ENCODE results near the gene SLC6A3. TPM values are rescaled to one million over a fixed set of nuclear protein-coding genes. Genes with fewer than 3 reads are reported as not detected.
A peak's percentile ranks its signal among the peaks of the same experiment; 100 is the strongest.

Gene SLC6A3
- total RNA-seq, 1 experiment from 2014 or later: not detected

DNA sequence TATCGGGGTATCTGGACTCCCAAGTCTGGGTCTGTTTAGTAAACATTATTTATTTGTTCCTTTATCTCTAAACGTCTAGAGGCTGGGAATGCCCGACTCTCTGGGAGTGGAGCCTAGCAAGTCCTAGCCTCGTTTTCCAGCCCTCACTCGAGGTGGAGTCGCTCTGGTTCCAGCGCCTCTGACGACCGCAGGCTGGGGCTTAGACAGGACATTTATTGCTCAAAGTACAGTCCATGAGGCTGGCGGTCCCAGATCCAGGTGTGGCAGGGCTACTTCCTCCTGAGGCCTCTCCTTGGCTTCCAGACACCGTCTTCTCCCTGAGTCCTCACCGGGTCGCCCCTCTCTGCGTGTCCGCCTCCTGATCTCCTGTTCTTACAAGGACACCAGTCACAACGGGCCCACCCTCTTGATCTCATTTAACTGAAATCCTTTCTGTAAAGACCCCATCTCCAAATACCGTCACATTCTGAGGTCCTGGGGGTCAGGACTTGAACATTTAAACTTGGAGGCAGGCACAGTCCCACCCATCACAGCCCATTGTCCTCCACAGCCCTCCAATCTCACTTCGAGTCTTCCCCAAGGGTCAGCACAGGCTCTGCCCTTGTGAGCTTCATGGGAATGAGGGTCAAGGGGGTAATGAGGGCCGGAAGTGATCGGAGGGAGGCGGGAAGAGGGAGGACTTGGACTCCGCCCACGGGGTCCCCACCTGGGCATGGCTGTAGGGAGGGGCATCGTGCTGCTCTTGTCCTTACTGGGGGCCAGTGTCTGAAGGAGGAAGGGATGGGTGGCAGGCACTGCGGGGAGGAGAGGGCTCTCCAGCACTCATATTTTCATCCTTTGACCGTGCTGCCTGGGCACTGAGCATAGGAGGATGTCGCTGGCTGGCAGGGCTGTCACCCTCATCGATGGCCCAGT is 88.1 kb downstream of the SLC6A3 start:
- DNase-seq (ENCODE audit: low spot score): no peak

DNA sequence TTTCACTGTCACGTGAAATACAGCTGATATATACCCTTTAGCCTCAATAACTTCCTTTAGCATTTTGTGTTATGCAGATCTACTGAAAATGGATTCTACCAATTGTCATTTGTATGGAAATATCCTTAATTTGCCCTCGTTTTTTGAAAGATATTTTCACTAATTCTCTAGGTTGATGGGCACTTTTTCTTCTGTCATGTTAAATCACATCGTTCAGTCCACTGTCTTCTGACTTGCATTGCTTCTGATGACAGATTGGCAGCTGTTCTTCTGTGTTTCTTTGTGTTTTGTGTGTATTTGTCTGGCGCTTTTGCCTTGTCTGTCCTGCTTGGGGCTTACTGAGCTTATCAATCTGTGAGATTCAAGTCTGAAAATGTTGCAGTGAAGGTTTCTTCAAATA is 90.7 kb downstream of the SLC6A3 start:
- no peak for DNase-seq (ENCODE audit: low spot score)

DNA sequence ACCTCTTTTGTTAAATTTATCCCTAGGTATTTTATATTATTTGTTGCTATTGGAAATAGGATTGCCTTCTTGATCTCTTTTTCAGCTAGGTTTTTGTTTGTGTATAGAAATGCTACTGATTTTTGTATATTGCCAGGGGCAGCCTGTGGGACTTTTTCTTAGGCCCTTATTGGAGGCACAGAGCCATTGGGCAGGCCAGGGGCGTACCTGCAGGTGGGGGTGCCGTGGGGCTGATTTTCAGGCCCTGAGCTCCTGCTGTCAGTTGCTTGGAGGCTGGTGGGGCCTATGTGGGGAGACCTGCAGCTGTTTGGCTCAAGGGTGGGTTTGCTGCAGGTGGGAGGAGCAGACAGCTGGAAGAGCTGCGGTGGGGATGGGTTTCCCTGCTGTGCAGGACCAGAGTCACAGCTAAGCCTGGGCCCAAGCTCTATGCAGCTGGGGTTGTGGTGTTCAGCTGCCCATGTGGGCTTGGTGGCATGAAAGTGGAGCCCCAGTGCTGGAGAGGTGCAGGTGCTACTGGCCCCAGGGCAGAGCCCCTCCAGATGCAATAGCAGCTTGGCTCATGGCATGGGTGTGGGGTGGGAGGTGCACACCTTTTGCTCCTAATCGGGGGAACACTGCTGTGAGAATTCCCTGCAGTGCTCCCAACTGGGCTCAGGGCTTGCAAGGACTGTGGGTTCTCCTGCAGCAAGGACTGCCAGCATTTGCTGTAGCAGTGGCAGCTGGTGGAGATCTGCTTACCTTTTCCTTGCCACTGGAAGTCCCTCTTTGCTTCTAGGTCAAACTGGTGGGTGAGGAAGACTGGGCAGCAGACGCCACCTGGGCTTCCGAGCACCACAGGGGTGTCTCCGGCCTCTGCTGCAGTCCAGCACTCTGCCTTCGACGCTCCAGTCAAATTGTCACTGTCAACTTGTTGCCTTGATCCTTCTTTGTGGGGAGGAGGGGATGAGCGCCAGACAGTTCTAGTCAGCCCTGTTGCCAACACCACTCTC is 92.7 kb downstream of the SLC6A3 start:
- no peak for DNase-seq (ENCODE audit: low spot score)

DNA sequence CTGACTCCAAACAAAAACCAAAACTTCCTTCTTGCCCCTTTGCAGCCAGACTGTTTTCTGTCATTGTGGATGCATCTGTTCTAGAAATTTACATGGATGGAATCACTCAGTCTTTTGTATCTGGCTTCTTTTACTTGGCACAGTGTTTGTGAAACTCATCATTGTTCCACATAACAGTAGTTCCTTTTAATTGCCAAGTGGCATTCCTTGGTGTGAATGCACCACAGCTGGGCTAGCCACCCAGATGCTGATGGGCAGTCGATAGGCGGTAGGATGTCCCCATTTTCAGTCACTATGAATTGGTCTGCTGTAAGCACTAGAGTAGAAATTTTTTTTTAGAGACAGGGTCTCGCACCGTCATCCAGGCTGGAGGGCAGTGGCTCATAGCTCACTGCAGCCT is 94.1 kb downstream of the SLC6A3 start:
- no peak for DNase-seq (ENCODE audit: low spot score)

DNA sequence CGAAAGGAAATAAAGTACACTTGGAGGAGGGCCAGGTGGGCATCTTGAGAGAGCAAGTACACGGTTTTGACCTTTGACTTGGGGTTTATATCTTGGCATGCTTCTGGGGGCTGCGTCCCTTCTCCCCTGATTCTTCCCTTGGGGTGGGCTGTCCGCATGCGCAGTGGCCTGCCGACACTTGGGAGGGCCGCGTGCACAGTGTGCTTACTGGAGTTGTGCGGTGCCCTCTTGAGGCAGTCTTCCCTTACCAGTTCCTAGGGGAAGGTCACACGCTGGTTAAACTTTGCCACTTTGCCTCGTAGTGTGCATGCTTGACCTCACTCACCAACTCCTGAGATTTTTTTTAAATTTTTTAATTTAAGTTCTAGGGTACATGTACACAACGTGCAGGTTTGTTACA is 96.0 kb downstream of the SLC6A3 start:
- peak; percentile 43 for DNase-seq (ENCODE audit: low spot score)

DNA sequence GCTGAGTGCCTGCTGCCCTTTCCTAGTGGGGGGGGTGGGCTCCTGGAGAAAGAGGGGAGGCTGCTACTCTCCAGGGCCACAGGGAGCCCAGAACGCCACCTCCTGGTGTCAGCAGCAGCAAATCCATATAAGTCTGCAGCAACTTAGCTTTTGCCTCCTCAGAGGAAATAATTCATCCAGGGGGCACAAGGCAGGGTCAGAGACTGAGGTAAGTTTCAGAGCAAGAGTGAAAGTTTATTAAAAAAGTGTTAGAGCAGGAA is 96.3 kb downstream of the SLC6A3 start:
- peak; percentile 24 for DNase-seq (ENCODE audit: low spot score)

DNA sequence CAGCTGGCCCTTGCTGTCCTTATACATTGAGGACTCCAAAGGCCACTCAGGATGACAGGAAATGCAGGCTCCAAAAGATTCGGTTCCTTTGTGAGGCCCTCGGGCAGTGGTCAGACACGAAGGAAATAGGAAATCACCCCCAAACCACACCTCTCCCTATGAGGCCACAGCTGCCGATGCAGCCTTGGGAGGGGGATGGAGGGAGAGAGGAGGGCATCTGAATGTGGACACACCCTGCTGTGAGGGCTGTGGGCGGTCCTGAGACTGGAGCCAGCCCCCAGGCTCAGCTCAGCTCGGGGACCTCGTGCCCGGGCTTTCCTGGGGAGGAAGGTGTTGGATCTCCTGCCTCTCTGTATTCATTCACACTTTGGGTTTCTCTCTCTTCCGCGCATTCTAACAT is 97.7 kb downstream of the SLC6A3 start:
- DNase-seq (ENCODE audit: low spot score): no peak

DNA sequence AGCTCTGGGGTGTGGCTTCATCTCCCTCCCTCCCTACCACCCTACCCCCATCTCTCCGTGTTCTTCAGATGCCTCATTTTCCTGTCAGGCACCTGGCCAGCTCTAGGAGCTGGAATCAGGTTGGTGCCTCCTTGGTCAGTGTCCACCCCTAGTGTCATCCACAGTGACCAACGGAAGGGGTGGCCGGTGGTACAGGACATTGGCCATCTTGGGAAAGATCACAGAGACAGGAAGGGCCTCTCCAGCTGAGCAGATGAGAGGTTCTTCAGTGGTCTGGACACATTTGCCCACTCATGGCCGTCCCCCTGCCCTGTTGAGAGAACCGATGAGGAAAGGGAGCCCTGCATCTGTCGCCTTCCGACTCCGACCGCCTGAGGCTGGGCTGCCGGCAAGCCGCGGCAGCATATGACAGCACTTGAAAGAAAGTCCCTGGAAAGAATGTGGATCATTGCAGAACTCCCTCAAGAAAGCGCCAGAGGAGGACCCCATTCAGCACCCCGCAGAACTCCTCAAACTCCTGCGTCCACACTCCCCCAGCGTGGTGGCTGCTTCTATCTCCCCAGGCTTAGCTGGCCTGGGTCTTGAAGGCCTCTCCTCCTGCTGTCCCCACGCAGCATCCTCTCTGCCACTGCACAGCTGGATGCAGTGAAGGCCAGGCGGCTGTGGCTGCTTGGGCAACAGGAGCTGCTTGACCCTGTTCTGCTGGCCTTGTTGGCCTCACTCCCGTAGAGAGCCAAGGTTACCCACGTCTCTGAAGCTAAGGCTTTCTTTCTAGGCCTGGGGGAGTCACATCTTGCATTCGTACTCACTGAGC is 98.4 kb downstream of the SLC6A3 start:
- no peak for DNase-seq (ENCODE audit: low spot score)

DNA sequence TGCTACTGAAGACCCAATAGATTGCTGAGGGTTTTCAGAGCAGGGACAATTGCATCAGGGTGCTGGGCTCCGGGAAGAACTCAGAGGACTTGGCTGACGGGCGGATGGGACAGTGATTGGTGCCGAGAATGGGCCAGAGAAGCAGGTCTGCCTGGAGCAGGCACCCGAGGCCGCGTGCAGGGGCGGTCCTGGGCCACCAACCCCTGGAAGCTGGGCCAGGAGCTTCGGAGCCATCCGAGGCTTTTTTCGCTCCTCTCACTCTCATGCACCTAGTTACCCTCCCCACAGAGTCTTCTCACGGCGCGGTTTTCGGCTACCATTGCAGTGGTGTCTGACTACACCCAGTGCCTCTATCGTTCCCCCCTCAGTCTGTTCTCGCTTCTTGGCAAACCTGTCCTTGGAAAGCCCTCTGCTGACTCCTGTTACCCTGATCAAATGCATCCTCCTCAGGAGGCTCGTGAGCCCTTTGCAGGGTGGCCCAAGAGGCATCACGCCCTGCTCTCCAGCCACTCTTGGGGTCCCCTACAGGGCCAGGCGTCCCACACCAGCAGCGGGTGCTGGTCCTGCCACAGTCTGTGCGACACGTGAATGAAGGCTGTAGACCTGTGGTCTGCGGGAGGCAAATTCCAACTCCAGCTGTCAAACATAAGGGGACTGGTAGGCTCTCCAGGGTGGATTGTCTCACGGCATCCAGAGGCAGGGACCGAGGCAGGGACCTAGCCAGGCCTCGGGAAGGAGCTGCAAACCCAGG is 99.2 kb downstream of the SLC6A3 start:
- DNase-seq (ENCODE audit: low spot score): no peak

DNA sequence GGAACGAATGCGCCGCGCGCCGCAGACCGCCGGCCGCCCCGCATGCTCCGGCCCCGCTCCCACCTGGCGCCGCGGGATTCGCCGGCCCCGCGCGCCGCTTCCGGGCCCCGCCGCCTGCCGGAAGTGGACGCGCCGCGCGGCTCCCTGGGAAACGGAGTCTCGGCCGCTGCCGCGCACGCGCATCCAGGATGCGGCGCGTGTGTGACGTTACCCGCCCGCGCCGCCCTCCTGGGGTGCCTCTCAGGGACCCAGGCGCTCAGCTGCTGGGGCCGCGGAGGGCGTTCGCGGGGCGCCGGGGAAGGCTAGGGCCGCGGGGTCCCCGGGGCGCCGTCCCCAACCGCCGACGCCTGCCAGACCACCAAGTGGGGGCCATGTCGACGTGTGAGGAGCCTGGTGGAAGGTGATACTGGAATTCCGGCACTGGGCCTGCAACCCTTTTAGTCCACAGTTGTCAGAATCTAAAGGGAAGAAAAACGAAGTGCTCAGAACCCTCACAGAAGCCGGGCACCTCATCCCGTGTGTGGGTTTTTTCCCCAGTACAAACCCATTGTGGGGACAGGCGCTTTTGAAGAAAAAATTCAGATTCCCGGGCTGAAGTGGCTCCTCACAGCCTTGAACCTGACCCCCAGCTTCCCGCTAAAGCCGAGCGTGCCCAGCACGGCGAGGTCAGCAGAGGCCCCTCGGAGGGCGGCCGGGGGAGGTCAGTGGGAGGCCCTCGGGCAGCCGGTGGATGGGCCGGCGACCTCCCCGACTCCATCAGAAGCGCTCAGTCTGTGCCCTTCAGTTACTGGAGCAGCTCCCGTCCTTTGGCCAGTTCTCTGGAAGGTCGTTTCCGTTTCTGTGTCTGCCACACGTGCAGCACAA is 100.0 kb downstream of the SLC6A3 start, which contains the start of gene CLPTM1L:
CLPTM1L (minus strand) TSS at position 125 of the 864 bp plus-strand sequence. CDS start 258 bp downstream, outside the sequence.
- DNase-seq (ENCODE audit: low spot score): peak; percentile 96

DNA sequence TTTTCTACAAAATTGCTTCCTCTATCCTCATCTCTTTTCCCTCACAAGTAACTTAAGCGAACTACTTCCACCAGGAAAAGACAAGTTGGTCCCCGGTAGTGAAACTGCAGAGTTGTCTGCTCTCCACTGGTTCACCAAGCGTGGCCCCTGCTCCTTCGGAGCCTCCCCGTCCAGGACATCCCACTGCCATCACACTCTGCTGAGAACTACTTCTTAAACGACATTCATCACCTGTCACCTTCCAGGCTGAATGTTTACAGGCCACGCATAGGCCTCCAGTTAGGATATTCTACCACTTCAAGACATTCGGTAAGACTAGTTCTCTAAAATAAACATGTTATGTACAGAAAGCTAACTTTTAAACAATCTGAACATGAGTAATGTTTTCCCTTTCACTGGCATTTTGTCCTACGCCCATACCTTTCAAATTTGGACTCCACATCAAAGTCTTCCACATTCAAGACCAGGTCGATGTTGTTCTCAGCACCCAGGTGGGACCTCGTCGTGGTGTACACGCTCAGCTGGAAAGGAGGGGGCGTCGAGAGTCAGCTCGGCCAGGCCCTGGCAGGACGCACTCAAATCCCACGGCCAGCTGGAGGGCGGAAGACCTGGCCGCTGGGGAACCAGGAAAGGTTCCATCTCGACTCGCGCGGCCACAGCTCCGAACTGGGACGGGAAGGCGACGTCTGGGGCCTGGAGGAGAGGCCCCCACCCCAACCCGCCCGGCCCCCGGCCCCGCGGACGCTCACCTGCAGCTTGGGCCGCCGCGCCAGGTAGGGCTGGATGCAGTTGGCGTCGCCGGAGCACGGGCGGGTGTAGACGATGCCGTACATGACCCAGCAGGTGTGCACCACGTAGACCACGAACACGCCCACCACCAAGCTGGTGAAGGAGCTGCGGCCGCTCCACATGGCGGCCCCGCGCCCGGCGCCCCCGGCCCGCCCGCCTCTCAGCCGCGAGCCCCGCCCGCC is 101.0 kb downstream of the SLC6A3 start:
- peak; percentile 42 for DNase-seq (ENCODE audit: low spot score)

DNA sequence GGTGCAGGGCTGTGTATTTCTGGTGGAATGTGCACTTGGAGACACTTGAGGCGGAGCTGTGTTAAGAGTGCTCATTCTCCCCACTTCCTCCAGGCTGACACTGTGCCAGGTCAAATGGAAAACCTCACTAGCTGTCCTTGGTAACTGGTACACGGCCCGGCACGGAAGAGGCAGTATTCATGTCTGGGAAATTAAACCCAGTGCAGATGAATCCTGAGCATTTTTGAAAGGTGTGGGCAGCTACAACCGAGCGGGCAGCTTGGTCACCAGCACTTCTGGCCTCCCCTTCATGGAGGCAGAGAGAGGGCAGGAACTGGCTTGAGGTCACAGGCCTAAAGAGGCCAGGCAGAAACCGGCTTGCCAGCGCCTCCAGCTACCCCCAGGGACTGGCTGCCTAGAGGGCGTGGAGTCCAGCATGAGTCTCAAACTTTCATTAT is 101.9 kb downstream of the SLC6A3 start:
- no peak for DNase-seq (ENCODE audit: low spot score)

Other genes with a start within 250 kb of the SLC6A3 start
- gene SLC6A19, start 243.8 kb downstream of the SLC6A3 start, total RNA-seq (2014; rRNA removed; shearing (Covaris generic)): not detected in 2 replicates
- not detected in 2 replicates for gene SLC6A18, start 220.1 kb downstream of the SLC6A3 start, total RNA-seq (2014; rRNA removed; shearing (Covaris generic))
- gene TERT, start 150.4 kb downstream of the SLC6A3 start, total RNA-seq (2014; rRNA removed; shearing (Covaris generic)): 0.23 and 4.9 TPM in 2 replicates
- gene CLPTM1L, start 100.3 kb downstream of the SLC6A3 start, total RNA-seq (2014; rRNA removed; shearing (Covaris generic)): 392 and 406 TPM in 2 replicates
- 48.9 and 49.1 TPM in 2 replicates for gene LPCAT1, start 78.5 kb upstream of the SLC6A3 start, total RNA-seq (2014; rRNA removed; shearing (Covaris generic))

Measured in HT-29 (cell line).